ENCODE measurements around the gene DCAF11.

Gene DCAF11

GRCh38 chr14:24071836-24072430, 42.6 kb upstream of the DCAF11 start:
- H3K9me3 ChIP-seq (ENCODE audit: control insufficient read depth, insufficient read depth, low read length): no peaks in the 10 kb centered on the region
- H3K36me3 ChIP-seq (ENCODE audit: control insufficient read depth, insufficient read depth, low read length): no peaks in the 10 kb centered on the region
- no peak overlapping the region for H3K4me3 ChIP-seq (ENCODE audit: low read depth, low read length)
- H3K9ac ChIP-seq (ENCODE audit: low read depth, low read length): no peak overlapping the region
- H3K4me1 ChIP-seq (ENCODE audit: control insufficient read depth, insufficient read depth, low read length): no peaks in the 10 kb centered on the region
- H3K27ac ChIP-seq (ENCODE audit: low read depth, low read length): no peak overlapping the region
- H3K27me3 ChIP-seq (ENCODE audit: control insufficient read depth, insufficient read depth, low read length): no peaks in the 10 kb centered on the region

- Histone ChIP-seq H3K36me3 (ENCODE audit: control insufficient read depth, insufficient read depth, low read length) (no peaks in the 10 kb centered on the region), H3K9me3 (ENCODE audit: control insufficient read depth, insufficient read depth, low read length) (no peaks in the 10 kb centered on the region), H3K27me3 (ENCODE audit: control insufficient read depth, insufficient read depth, low read length) (no peaks in the 10 kb centered on the region), H3K4me3 (ENCODE audit: low read depth, low read length) (no peak overlapping the region), H3K4me1 (ENCODE audit: control insufficient read depth, insufficient read depth, low read length) (no peaks in the 10 kb centered on the region), H3K27ac (ENCODE audit: low read depth, low read length) (no peak overlapping the region), H3K9ac (ENCODE audit: low read depth, low read length) (no peak overlapping the region)
Observed at GRCh38 chr14:24072436-24072835, 42.1 kb upstream of the DCAF11 start.

- Histone ChIP-seq H3K9me3 (ENCODE audit: control insufficient read depth, insufficient read depth, low read length) (no peaks in the 10 kb centered on the region), H3K4me3 (ENCODE audit: low read depth, low read length) (no peak overlapping the region), H3K36me3 (ENCODE audit: control insufficient read depth, insufficient read depth, low read length) (no peaks in the 10 kb centered on the region), H3K4me1 (ENCODE audit: control insufficient read depth, insufficient read depth, low read length) (no peaks in the 10 kb centered on the region), H3K27me3 (ENCODE audit: control insufficient read depth, insufficient read depth, low read length) (no peaks in the 10 kb centered on the region), H3K9ac (ENCODE audit: low read depth, low read length) (no peak overlapping the region), H3K27ac (ENCODE audit: low read depth, low read length) (no peak overlapping the region)
Observed at GRCh38 chr14:24072881-24073877, 41.4 kb upstream of the DCAF11 start.

- Histone ChIP-seq H3K27ac (ENCODE audit: low read depth, low read length) (no peak overlapping the region), H3K9me3 (ENCODE audit: control insufficient read depth, insufficient read depth, low read length) (no peaks in the 10 kb centered on the region), H3K27me3 (ENCODE audit: control insufficient read depth, insufficient read depth, low read length) (no peaks in the 10 kb centered on the region), H3K9ac (ENCODE audit: low read depth, low read length) (no peak overlapping the region), H3K36me3 (ENCODE audit: control insufficient read depth, insufficient read depth, low read length) (no peaks in the 10 kb centered on the region), H3K4me3 (ENCODE audit: low read depth, low read length) (no peak overlapping the region), H3K4me1 (ENCODE audit: control insufficient read depth, insufficient read depth, low read length) (peaks cover 7% of the 10 kb centered on the region)
Observed at GRCh38 chr14:24074625-24075484, 39.7 kb upstream of the DCAF11 start.

GRCh38 chr14:24075485-24076301, 38.9 kb upstream of the DCAF11 start:
- Histone ChIP-seq H3K27me3 (ENCODE audit: control insufficient read depth, insufficient read depth, low read length) (no peaks in the 10 kb centered on the region), H3K9ac (ENCODE audit: low read depth, low read length) (no peak overlapping the region), H3K4me3 (ENCODE audit: low read depth, low read length) (no peak overlapping the region)

GRCh38 chr14:24076302-24076601, 38.3 kb upstream of the DCAF11 start:
- no peaks in the 10 kb centered on the region for H3K27me3 ChIP-seq (ENCODE audit: control insufficient read depth, insufficient read depth, low read length)
- H3K9me3 ChIP-seq (ENCODE audit: control insufficient read depth, insufficient read depth, low read length): no peaks in the 10 kb centered on the region
- no peak overlapping the region for H3K27ac ChIP-seq (ENCODE audit: low read depth, low read length)

More at GRCh38 chr14:24075485-24076301, 38.9 kb upstream of the DCAF11 start:
- H3K4me1 ChIP-seq (ENCODE audit: control insufficient read depth, insufficient read depth, low read length): peaks cover 15% of the 10 kb centered on the region
- H3K36me3 ChIP-seq (ENCODE audit: control insufficient read depth, insufficient read depth, low read length): no peaks in the 10 kb centered on the region
- no peaks in the 10 kb centered on the region for H3K9me3 ChIP-seq (ENCODE audit: control insufficient read depth, insufficient read depth, low read length)
- H3K27ac ChIP-seq (ENCODE audit: low read depth, low read length): no peak overlapping the region

GRCh38 chr14:24077086-24077485, 37.5 kb upstream of the DCAF11 start:
- H3K4me1 ChIP-seq (ENCODE audit: control insufficient read depth, insufficient read depth, low read length): peaks cover 21% of the 10 kb centered on the region

More at GRCh38 chr14:24076302-24076601, 38.3 kb upstream of the DCAF11 start:
- Histone ChIP-seq H3K4me3 (ENCODE audit: low read depth, low read length) (no peak overlapping the region), H3K4me1 (ENCODE audit: control insufficient read depth, insufficient read depth, low read length) (peaks cover 18% of the 10 kb centered on the region), H3K36me3 (ENCODE audit: control insufficient read depth, insufficient read depth, low read length) (no peaks in the 10 kb centered on the region), H3K9ac (ENCODE audit: low read depth, low read length) (no peak overlapping the region)

GRCh38 chr14:24078146-24078545, 36.4 kb upstream of the DCAF11 start:
- H3K9ac ChIP-seq (ENCODE audit: low read depth, low read length): no peak overlapping the region
- H3K9me3 ChIP-seq (ENCODE audit: control insufficient read depth, insufficient read depth, low read length): no peaks in the 10 kb centered on the region
- H3K4me3 ChIP-seq (ENCODE audit: low read depth, low read length): no peak overlapping the region
- no peaks in the 10 kb centered on the region for H3K36me3 ChIP-seq (ENCODE audit: control insufficient read depth, insufficient read depth, low read length)
- H3K27ac ChIP-seq (ENCODE audit: low read depth, low read length): no peak overlapping the region
- peaks cover 14% of the 10 kb centered on the region for H3K27me3 ChIP-seq (ENCODE audit: control insufficient read depth, insufficient read depth, low read length)
- peaks cover 23% of the 10 kb centered on the region for H3K4me1 ChIP-seq (ENCODE audit: control insufficient read depth, insufficient read depth, low read length)

More at GRCh38 chr14:24077086-24077485, 37.5 kb upstream of the DCAF11 start:
- Histone ChIP-seq H3K27me3 (ENCODE audit: control insufficient read depth, insufficient read depth, low read length) (peaks cover 5% of the 10 kb centered on the region), H3K4me3 (ENCODE audit: low read depth, low read length) (no peak overlapping the region), H3K27ac (ENCODE audit: low read depth, low read length) (no peak overlapping the region), H3K36me3 (ENCODE audit: control insufficient read depth, insufficient read depth, low read length) (no peaks in the 10 kb centered on the region), H3K9ac (ENCODE audit: low read depth, low read length) (no peak overlapping the region), H3K9me3 (ENCODE audit: control insufficient read depth, insufficient read depth, low read length) (no peaks in the 10 kb centered on the region)

- Histone ChIP-seq H3K27me3 (ENCODE audit: control insufficient read depth, insufficient read depth, low read length) (peaks cover 14% of the 10 kb centered on the region), H3K36me3 (ENCODE audit: control insufficient read depth, insufficient read depth, low read length) (no peaks in the 10 kb centered on the region), H3K9me3 (ENCODE audit: control insufficient read depth, insufficient read depth, low read length) (no peaks in the 10 kb centered on the region), H3K9ac (ENCODE audit: low read depth, low read length) (no peak overlapping the region), H3K4me3 (ENCODE audit: low read depth, low read length) (no peak overlapping the region), H3K27ac (ENCODE audit: low read depth, low read length) (no peak overlapping the region), H3K4me1 (ENCODE audit: control insufficient read depth, insufficient read depth, low read length) (peaks cover 23% of the 10 kb centered on the region)
Observed at GRCh38 chr14:24079491-24080141, 35.0 kb upstream of the DCAF11 start.

- Histone ChIP-seq H3K9me3 (ENCODE audit: control insufficient read depth, insufficient read depth, low read length) (no peaks in the 10 kb centered on the region), H3K4me3 (ENCODE audit: low read depth, low read length) (no peak overlapping the region), H3K9ac (ENCODE audit: low read depth, low read length) (no peak overlapping the region), H3K27ac (ENCODE audit: low read depth, low read length) (no peak overlapping the region), H3K27me3 (ENCODE audit: control insufficient read depth, insufficient read depth, low read length) (peaks cover 14% of the 10 kb centered on the region), H3K4me1 (ENCODE audit: control insufficient read depth, insufficient read depth, low read length) (peaks cover 23% of the 10 kb centered on the region), H3K36me3 (ENCODE audit: control insufficient read depth, insufficient read depth, low read length) (no peaks in the 10 kb centered on the region)
Observed at GRCh38 chr14:24080142-24080530, 34.4 kb upstream of the DCAF11 start.

All from HUES48 (cell line).